MM.1S (cell line): ENCODE results near the gene GJD2.

ENCODE experiments used
- CTCF ChIP-seq: fragments of 300-600 bp; sonication (generic); IDR thresholded peaks from 2 replicates; pipeline ENCODE4 v1.5.1; 2016; ENCODE audit warnings: antibody characterized with exemption, low read length, mixed read lengths
- EZH2 ChIP-seq: fragments of 300-600 bp; sonication (generic); optimal IDR thresholded peaks from 2 replicates; pipeline ENCODE3; 2017; ENCODE audit warnings: low read depth, mild to moderate bottlenecking, antibody characterized with exemption, low read length, mixed read lengths

DNA sequence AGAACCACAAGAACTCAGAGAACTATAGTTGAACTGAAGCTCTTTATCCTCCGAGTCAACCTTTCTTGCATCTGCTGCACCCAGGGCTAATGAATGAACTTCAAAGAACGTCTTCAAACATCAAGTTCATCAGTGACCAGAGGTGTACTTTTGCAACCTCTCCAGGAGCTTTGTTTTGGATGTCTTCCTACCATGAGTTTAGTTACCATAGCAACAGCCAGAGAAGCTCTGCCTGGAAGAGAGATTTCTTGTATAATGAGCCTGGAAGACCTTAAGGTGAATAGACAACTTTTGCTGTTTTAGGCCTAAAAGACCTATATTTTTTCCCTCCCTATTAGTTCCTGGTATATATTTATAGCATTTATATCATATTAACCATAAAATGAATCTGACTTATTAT, 31.4 kb upstream of the GJD2 start:
- TF ChIP-seq EZH2, result no peak
- no peak for TF ChIP-seq CTCF
